Tibial artery (tissue), 4 donors: ENCODE measurements around the gene DUOX2.
"Not testable (repeated sequence)": the region's sequence is repeated elsewhere in the genome, so short reads cannot be mapped to it uniquely, and the experiment has no call there.

Experiments used
- DNase-seq, 2 donors: peaks; one replicate each; pipeline ENCODE4 v3.0.0-alpha.2; 2019
- H3K27ac ChIP-seq, 2 donors: fragments of 200-600 bp; sonication (generic) in 1 of 2; 1 replicate in 1 of 2; 2 replicates in 1 of 2; pipeline ENCODE4 v1.5.1; 2018 to 2019; ENCODE audit warnings: mild to moderate bottlenecking in 1 of 2
- H3K27me3 ChIP-seq, 2 donors: fragments of 200-600 bp; sonication (generic) in 1 of 2; one replicate each; pipeline versions ENCODE4 v1.5.1 to v1.6.0; 2016 to 2019
- H3K36me3 ChIP-seq, 3 donors: fragments of 200-600 bp; sonication (generic) in 2 of 3; one replicate each; pipeline ENCODE4 v1.5.1; 2016 to 2019; ENCODE audit warnings: mild to moderate bottlenecking in 2 of 3
- H3K4me1 ChIP-seq, 4 donors: fragments of 200-600 bp; sonication (generic) in 2 of 4; 1 replicate in 3 of 4; 2 replicates in 1 of 4; pipeline ENCODE4 v1.5.1; 2016 to 2019
- H3K4me3 ChIP-seq, 2 donors: fragments of 200-600 bp; sonication (generic) in 1 of 2; 1 replicate in 1 of 2; 2 replicates in 1 of 2; pipeline ENCODE4 v1.5.1; 2018 to 2019; ENCODE audit warnings: mild to moderate bottlenecking in 2 of 2
- H3K9me3 ChIP-seq, 3 donors: fragments of 200-600 bp; sonication (generic) in 1 of 3; one replicate each; pipeline ENCODE4 v1.5.1; 2016 to 2019
- CTCF ChIP-seq, 2 experiments: fragments of 200-600 bp in 1 of 2; fragments of 450-650 bp in 1 of 2; IDR thresholded peaks; one replicate each; pipeline ENCODE4 v1.5.1; 2017 to 2019; ENCODE audit warnings: antibody characterized with exemption in 2 of 2, mild to moderate bottlenecking in 1 of 2, moderate library complexity in 1 of 2
- intact Hi-C: fragments of 100-400 bp; cut with DNase I; formaldehyde crosslinking; loops from one replicate; pipeline ENCODE4 v1.15.0; 2023; ENCODE audit warnings: low total_unique reads

Gene DUOX2

GRCh38 chr15:45048794-45049631 lies 65.0 kb downstream of the DUOX2 start:
- Histone ChIP-seq H3K27ac (peak overlapping the region in 1 of 2 donors; percentile 42), H3K27me3 (no peaks in the 10 kb centered on the region), H3K36me3 (no peaks in the 10 kb centered on the region), H3K9me3 (no peaks in the 10 kb centered on the region), H3K4me3 (no peak overlapping the region), H3K4me1 (peaks cover 0 to 23% (median 5%) of the 10 kb centered on the region in 4 donors)
- no peak for DNase-seq
- intact Hi-C loops, result no loop called here
- no peak for TF ChIP-seq CTCF (IDR thresholded peaks at IDR 0.05)

GRCh38 chr15:45048449-45048793 lies 65.6 kb downstream of the DUOX2 start:
- H3K27ac ChIP-seq, H3K27me3 ChIP-seq, H3K9me3 ChIP-seq, H3K36me3 ChIP-seq, DNase-seq, H3K4me3 ChIP-seq, intact Hi-C loops: not testable (repeated sequence)
- H3K4me1 ChIP-seq, result peaks cover 0 to 23% (median 5%) of the 10 kb centered on the region in 4 donors

GRCh38 chr15:45044270-45044669 lies 69.7 kb downstream of the DUOX2 start:
- peaks cover 0 to 10% (median 5%) of the 10 kb centered on the region in 4 donors for H3K4me1 ChIP-seq
- H3K36me3 ChIP-seq, DNase-seq, H3K27ac ChIP-seq, H3K4me3 ChIP-seq, intact Hi-C loops, H3K9me3 ChIP-seq, H3K27me3 ChIP-seq: not testable (repeated sequence)

- DNase-seq, H3K4me1 ChIP-seq, intact Hi-C loops: not testable (repeated sequence)
These were observed 71.1 kb downstream of the DUOX2 start for GRCh38 chr15:45042859-45043258.

More at GRCh38 chr15:45042859-45043258, 71.1 kb downstream of the DUOX2 start:
- H3K27ac ChIP-seq, H3K36me3 ChIP-seq, H3K27me3 ChIP-seq, H3K9me3 ChIP-seq, H3K4me3 ChIP-seq: not testable (repeated sequence)
